CD4-positive, alpha-beta T cell (primary cell): ENCODE data around the gene ZNF23. TPM values are rescaled to one million over a fixed set of nuclear protein-coding genes. Genes with fewer than 3 reads are reported as not detected.

Source experiments
- ATAC-seq: fragments of 200-7000 bp; cut with Tn5 transposase; one replicate; pipeline ENCODE4 v1.10.0; 2022; ENCODE audit warnings: mild to moderate bottlenecking; ENCODE audit not compliant: poor library complexity
- CTCF ChIA-PET: fragments of 350-600 bp; sonication (Branson Sonifier 250); formaldehyde crosslinking; loops from one replicate; lab custom pipeline; 2021; ENCODE audit warnings: antibody characterized with exemption, inconsistent platforms; lab: Charles Lee
- POLR2A ChIA-PET: fragments of 350-600 bp; sonication (Branson Sonifier 250); formaldehyde crosslinking; loops from one replicate; lab custom pipeline; 2021; ENCODE audit warnings: antibody characterized with exemption, inconsistent platforms; lab: Charles Lee
- DNase-seq, 14 experiments: peaks; one replicate each; pipeline ENCODE4 v3.0.0-alpha.2; 2013 to 2020; ENCODE audit warnings: mixed read lengths in 2 of 14
- H3K27ac ChIP-seq, 2 donors: one replicate each; pipeline versions ENCODE4 v1.5.1 to v1.7.0; 2013; ENCODE audit warnings: low read length in 2 of 2, low read depth in 1 of 2, mild to moderate bottlenecking in 1 of 2
- H3K27me3 ChIP-seq, 2 experiments: 1 replicate in 1 of 2; 2 replicates in 1 of 2; pipeline versions ENCODE4 v1.6.1 to v1.7.0; 2013; ENCODE audit warnings: low read length in 2 of 2, control low read depth in 1 of 2, mild to moderate bottlenecking in 1 of 2, moderate library complexity in 1 of 2; ENCODE audit not compliant: insufficient read depth in 2 of 2, control insufficient read depth in 1 of 2
- H3K36me3 ChIP-seq: one replicate; pipeline ENCODE4 v1.6.1; 2013; ENCODE audit warnings: low read length, control low read depth; ENCODE audit not compliant: insufficient read depth
- H3K4me1 ChIP-seq: one replicate; pipeline ENCODE4 v1.6.1; 2013; ENCODE audit warnings: low read length, control low read depth; ENCODE audit not compliant: insufficient read depth
- H3K4me3 ChIP-seq: one replicate; pipeline ENCODE4 v1.5.1; 2013; ENCODE audit warnings: mild to moderate bottlenecking, low read length, moderate library complexity
- H3K9me3 ChIP-seq, 2 experiments: 1 replicate in 1 of 2; 2 replicates in 1 of 2; pipeline versions ENCODE4 v1.6.1 to v1.7.0; 2013; ENCODE audit warnings: low read length in 2 of 2, mild to moderate bottlenecking in 2 of 2, control low read depth in 1 of 2, moderate library complexity in 1 of 2; ENCODE audit not compliant: control insufficient read depth in 1 of 2, insufficient read depth in 1 of 2
- H3K27ac Mint-ChIP-seq: one replicate; pipeline ENCODE4 v1.8.0; 2020; ENCODE audit warnings: mixed read lengths
- H3K27me3 Mint-ChIP-seq: one replicate; pipeline ENCODE4 v1.8.0; 2021; ENCODE audit warnings: mixed read lengths
- H3K36me3 Mint-ChIP-seq: one replicate; pipeline ENCODE4 v1.8.0; 2021; ENCODE audit warnings: low read depth, mixed read lengths
- H3K4me1 Mint-ChIP-seq: one replicate; pipeline ENCODE4 v1.8.0; 2021; ENCODE audit warnings: low read depth, mixed read lengths
- H3K4me3 Mint-ChIP-seq: one replicate; pipeline ENCODE4 v1.8.0; 2020; ENCODE audit warnings: mild to moderate bottlenecking, mixed read lengths
- H3K9me3 Mint-ChIP-seq: one replicate; pipeline ENCODE4 v1.8.0; 2020; ENCODE audit warnings: mixed read lengths
- intact Hi-C, 2 experiments: fragments of 100-400 bp; cut with DNase I in 1 of 2; cut with micrococcal nuclease in 1 of 2; formaldehyde crosslinking; loops; one replicate each; pipeline versions ENCODE4 v1.15.1 to v1.9.0; 2023 to 2025; cut with DNase I, micrococcal nuclease
- total RNA-seq, 174 experiments: library from RNA in 2 of 174; stranded (reverse) in 2 of 174; gene quantifications; one replicate each; pipeline ENCODE4 v1.2.3 and lab custom pipeline; 2021 to 2026
- TF ChIP-seq, protein P1 (sequence below): fragments of 200-600 bp; IDR thresholded peaks from one replicate; pipeline ENCODE4 v1.8.0; 2022; ENCODE audit warnings: antibody characterized with exemption, mild to moderate bottlenecking

Gene ZNF23
- total RNA-seq, 2 experiments from 2014 or later = 7.0 to 8.4 TPM

DNA sequence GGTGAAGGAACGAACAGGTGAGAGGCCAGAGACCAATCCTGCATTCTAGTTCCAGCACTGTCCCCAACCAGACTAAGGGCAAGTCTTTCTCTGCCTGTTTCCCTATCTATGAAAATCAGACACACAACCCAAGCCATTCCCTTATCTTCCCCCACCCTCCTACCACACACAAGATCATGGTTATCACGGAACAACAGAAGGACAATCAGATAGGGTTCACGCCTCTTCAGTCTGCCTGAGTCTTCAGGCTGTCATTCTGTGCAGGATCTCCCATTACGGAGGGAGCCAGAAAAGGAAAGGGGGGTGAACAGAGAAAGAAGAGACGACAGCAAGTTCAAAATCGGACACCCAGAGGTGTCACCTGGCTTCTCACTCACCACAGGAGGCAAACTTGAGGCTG, 31.3 kb downstream of the ZNF23 start:
- Mint-ChIP-seq H3K4me1 (no peaks in the 10 kb centered on the region), H3K9me3 (no peaks in the 10 kb centered on the region), H3K27me3 (peaks cover 46% of the 10 kb centered on the region), H3K4me3 (no peak overlapping the region), H3K36me3 (no peaks in the 10 kb centered on the region), H3K27ac (no peak overlapping the region)
- Histone ChIP-seq H3K9me3 (peaks cover 0 to 4% of the 10 kb centered on the region in 2 experiments), H3K4me1 (no peaks in the 10 kb centered on the region), H3K27ac (no peak overlapping the region), H3K27me3 (peaks cover 3 to 21% of the 10 kb centered on the region in 2 experiments), H3K4me3 (no peak overlapping the region), H3K36me3 (no peaks in the 10 kb centered on the region)
- DNase-seq (no peak), ATAC-seq (no peak)
- intact Hi-C loops = no loop called here
- ChIA-PET CTCF (no interaction called here), POLR2A (no interaction called here)
- TF ChIP-seq, protein P1, sequence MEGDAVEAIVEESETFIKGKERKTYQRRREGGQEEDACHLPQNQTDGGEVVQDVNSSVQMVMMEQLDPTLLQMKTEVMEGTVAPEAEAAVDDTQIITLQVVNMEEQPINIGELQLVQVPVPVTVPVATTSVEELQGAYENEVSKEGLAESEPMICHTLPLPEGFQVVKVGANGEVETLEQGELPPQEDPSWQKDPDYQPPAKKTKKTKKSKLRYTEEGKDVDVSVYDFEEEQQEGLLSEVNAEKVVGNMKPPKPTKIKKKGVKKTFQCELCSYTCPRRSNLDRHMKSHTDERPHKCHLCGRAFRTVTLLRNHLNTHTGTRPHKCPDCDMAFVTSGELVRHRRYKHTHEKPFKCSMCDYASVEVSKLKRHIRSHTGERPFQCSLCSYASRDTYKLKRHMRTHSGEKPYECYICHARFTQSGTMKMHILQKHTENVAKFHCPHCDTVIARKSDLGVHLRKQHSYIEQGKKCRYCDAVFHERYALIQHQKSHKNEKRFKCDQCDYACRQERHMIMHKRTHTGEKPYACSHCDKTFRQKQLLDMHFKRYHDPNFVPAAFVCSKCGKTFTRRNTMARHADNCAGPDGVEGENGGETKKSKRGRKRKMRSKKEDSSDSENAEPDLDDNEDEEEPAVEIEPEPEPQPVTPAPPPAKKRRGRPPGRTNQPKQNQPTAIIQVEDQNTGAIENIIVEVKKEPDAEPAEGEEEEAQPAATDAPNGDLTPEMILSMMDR = no peak

DNA sequence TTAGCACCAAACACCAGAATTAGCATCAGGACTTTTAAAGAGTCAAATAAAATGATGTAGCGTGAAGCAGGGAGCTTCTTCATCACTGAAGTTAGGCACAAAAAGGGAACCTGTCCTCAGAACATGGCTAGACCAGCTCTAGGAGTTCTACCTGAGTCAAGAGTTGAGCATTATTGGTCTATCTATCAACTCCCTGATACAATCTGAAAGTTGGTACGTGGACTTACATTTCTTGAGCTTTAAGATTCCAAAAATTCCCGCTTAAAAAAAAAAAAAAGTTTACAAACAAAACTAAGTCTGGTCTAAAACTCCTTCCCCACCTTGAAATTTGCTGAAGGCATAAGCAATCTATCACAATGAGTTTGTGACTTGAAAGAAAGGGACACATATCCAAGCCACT, 32.5 kb downstream of the ZNF23 start:
- H3K27ac ChIP-seq = no peak overlapping the region
- Mint-ChIP-seq H3K4me1 (no peaks in the 10 kb centered on the region), H3K4me3 (no peak overlapping the region), H3K36me3 (no peaks in the 10 kb centered on the region), H3K27me3 (peaks cover 58% of the 10 kb centered on the region), H3K27ac (no peak overlapping the region), H3K9me3 (no peaks in the 10 kb centered on the region)
- DNase-seq (no peak), ATAC-seq (no peak)
- no peaks in the 10 kb centered on the region for H3K36me3 ChIP-seq
- TF ChIP-seq, protein P1 = no peak
- ChIA-PET POLR2A (interaction anchor here (0.5 kb wide), 1 partner anchor 25 kb away, joined by 4 read pairs; no protein-coding TSS in a partner anchor), CTCF (interaction anchor here (1.9 kb wide), 1 partner anchor 17 kb away, joined by 7 read pairs; no protein-coding TSS in a partner anchor)
- intact Hi-C loops = no loop called here
- no peaks in the 10 kb centered on the region for H3K4me1 ChIP-seq
- peaks cover 0 to 8% of the 10 kb centered on the region in 2 experiments for H3K9me3 ChIP-seq
- H3K4me3 ChIP-seq = no peak overlapping the region
- peaks cover 8 to 32% of the 10 kb centered on the region in 2 experiments for H3K27me3 ChIP-seq

DNA sequence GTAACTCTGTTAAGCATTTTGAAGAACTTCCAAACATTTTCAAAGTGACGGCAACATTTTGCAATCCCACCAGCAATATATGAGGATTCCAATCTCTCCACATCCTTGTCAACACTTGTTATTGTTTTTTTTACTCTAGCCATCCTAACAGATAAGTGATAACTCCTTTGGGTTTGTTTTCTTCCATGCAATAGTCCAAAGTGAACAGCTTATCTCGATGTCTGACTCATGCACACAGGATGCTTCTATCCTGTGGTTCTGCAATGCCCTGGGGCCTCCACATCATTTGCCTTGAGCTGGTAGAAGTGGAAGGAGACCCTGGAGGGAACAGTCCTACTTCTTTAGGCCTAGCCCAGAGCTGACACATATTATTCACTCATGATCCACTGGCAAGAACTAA, 33.2 kb downstream of the ZNF23 start:
- Mint-ChIP-seq H3K27ac (no peak overlapping the region), H3K27me3 (peaks cover 59% of the 10 kb centered on the region), H3K4me3 (no peak overlapping the region), H3K36me3 (no peaks in the 10 kb centered on the region), H3K9me3 (no peaks in the 10 kb centered on the region), H3K4me1 (no peaks in the 10 kb centered on the region)
- CTCF ChIA-PET = interaction anchor here (1.9 kb wide), 1 partner anchor 16 kb away, joined by 7 read pairs; no protein-coding TSS in a partner anchor
- Histone ChIP-seq H3K27me3 (peaks cover 13 to 39% of the 10 kb centered on the region in 2 experiments), H3K4me3 (no peak overlapping the region), H3K9me3 (peaks cover 0 to 8% of the 10 kb centered on the region in 2 experiments), H3K4me1 (no peaks in the 10 kb centered on the region), H3K27ac (no peak overlapping the region), H3K36me3 (no peaks in the 10 kb centered on the region)
- intact Hi-C loops = no loop called here
- DNase-seq (no peak), ATAC-seq (no peak)
- POLR2A ChIA-PET = no interaction called here
- TF ChIP-seq, protein P1 = no peak
